Lung (tissue), 12 donors: ENCODE data around the gene CYP26C1. TPM values are rescaled to one million over a fixed set of nuclear protein-coding genes. Genes with fewer than 3 reads are reported as not detected.

Experiments
- ATAC-seq: fragments of 200-7000 bp; cut with Tn5 transposase; one replicate; pipeline ENCODE4 v1.9.1; 2020; ENCODE audit warnings: moderate number of reproducible peaks; ENCODE audit not compliant: insufficient read depth, low FRiP score
- DNase-seq, 3 donors: peaks; one replicate each; pipeline ENCODE4 v3.0.0-alpha.2; 2013 to 2017
- H3K27ac ChIP-seq, 2 donors: one replicate each; pipeline ENCODE4 v1.5.1; 2013; ENCODE audit warnings: mild to moderate bottlenecking in 2 of 2, moderate library complexity in 2 of 2, control low read depth in 1 of 2, inconsistent platforms in 1 of 2, low read depth in 1 of 2, low read length in 1 of 2
- H3K27me3 ChIP-seq, 3 donors: one replicate each; pipeline ENCODE4 v1.5.1; 2013; ENCODE audit warnings: low read length in 2 of 3; ENCODE audit not compliant: control insufficient read depth in 3 of 3, insufficient read depth in 3 of 3
- H3K36me3 ChIP-seq, 4 donors: one replicate each; pipeline ENCODE4 v1.5.1; 2013; ENCODE audit warnings: low read length in 4 of 4, mild to moderate bottlenecking in 1 of 4, moderate library complexity in 1 of 4; ENCODE audit not compliant: control insufficient read depth in 4 of 4, insufficient read depth in 4 of 4
- H3K4me1 ChIP-seq, 5 donors: one replicate each; pipeline ENCODE4 v1.5.1; 2013; ENCODE audit warnings: low read length in 5 of 5, mild to moderate bottlenecking in 2 of 5, moderate library complexity in 1 of 5; ENCODE audit not compliant: control insufficient read depth in 5 of 5, insufficient read depth in 5 of 5
- H3K4me3 ChIP-seq: one replicate; pipeline ENCODE4 v1.5.1; 2013; ENCODE audit warnings: mild to moderate bottlenecking, control low read depth, moderate library complexity
- H3K9ac ChIP-seq, 2 donors: one replicate each; pipeline ENCODE4 v1.5.1; 2013; ENCODE audit warnings: low read length in 2 of 2, control low read depth in 1 of 2; ENCODE audit not compliant: insufficient read depth in 1 of 2
- H3K9me3 ChIP-seq, 4 donors: one replicate each; pipeline ENCODE4 v1.5.1; 2013; ENCODE audit warnings: low read length in 3 of 4, mild to moderate bottlenecking in 1 of 4, moderate library complexity in 1 of 4; ENCODE audit not compliant: control insufficient read depth in 4 of 4, insufficient read depth in 3 of 4
- CTCF ChIP-seq: IDR thresholded peaks from 2 replicates; pipeline ENCODE4 v1.5.1; 2012; ENCODE audit warnings: mild to moderate bottlenecking; ENCODE audit errors: control extremely low read depth, extremely low read depth
- WGBS, 2 donors: extraction: QIAGEN DNeasy Blood & Tissue Kit; methylation state at CpG; one replicate each; pipeline ENCODE4 v1.1.7; 2013; 5-methylcytosine and 5-hydroxymethylcytosine counted together
- polyA plus RNA-seq, 2 donors: library from polyadenylated mRNA; stranded (reverse); fragments of 200-250 nt; gene quantifications; one replicate each; pipeline ENCODE4 v1.2.1, GENCODE V29; 2013
- total RNA-seq, 2 donors: library from RNA; depleted of rRNA in 1 of 2; stranded (reverse); fragments of >200 nt in 1 of 2; gene quantifications; one replicate each; pipeline ENCODE4 v1.2.1, GENCODE V29; 2014 to 2021
- donor health status: control.
- donor health status: control.
- donor health status: Bipolar disorder and iron deficiency.
- donor health status: healthy.
- donor health status: DM: yes; HTN: yes; CAD: no.

CYP26C1 gene
- total and polyA plus RNA-seq, 4 donors = 0.02 to 0.77 (median 0.06) TPM; not detected in 1

- TF ChIP-seq CTCF = no peak
Measured at GRCh38 chr10:93032105-93032808, 28.3 kb upstream of the CYP26C1 start.

GRCh38 chr10:93032809-93033137 lies 27.8 kb upstream of the CYP26C1 start:
- Histone ChIP-seq H3K4me1 (no peaks in the 10 kb centered on the region), H3K9me3 (no peaks in the 10 kb centered on the region), H3K9ac (no peak overlapping the region), H3K27me3 (no peaks in the 10 kb centered on the region), H3K4me3 (no peak overlapping the region), H3K27ac (no peak overlapping the region), H3K36me3 (peaks cover 0 to 3% (median 0%) of the 10 kb centered on the region in 4 donors)
- DNase-seq (no peak), ATAC-seq (no peak)
- TF ChIP-seq CTCF = no peak
- WGBS, 2 donors = 94 to 97% methylated on average over 1 of the region's 1 CpG

More at GRCh38 chr10:93032105-93032808, 28.3 kb upstream of the CYP26C1 start:
- H3K4me3 ChIP-seq = no peak overlapping the region
- DNase-seq = no peak
- no peak overlapping the region for H3K9ac ChIP-seq
- H3K27ac ChIP-seq = no peak overlapping the region
- no peaks in the 10 kb centered on the region for H3K27me3 ChIP-seq
- no peak for ATAC-seq
- H3K4me1 ChIP-seq = no peaks in the 10 kb centered on the region
- WGBS, 2 donors = 90 to 93% methylated on average over 5 of the region's 5 CpGs
- H3K36me3 ChIP-seq = peaks cover 0 to 3% (median 0%) of the 10 kb centered on the region in 4 donors
- H3K9me3 ChIP-seq = no peaks in the 10 kb centered on the region

- WGBS, 2 donors = 55 to 75% methylated on average over 1 of the region's 1 CpG
- Histone ChIP-seq H3K36me3 (no peaks in the 10 kb centered on the region), H3K9me3 (no peaks in the 10 kb centered on the region), H3K27ac (no peak overlapping the region), H3K27me3 (no peaks in the 10 kb centered on the region), H3K4me1 (no peaks in the 10 kb centered on the region), H3K9ac (no peak overlapping the region), H3K4me3 (no peak overlapping the region)
- DNase-seq (peak in 1 of 3 donors; percentile 32), ATAC-seq (no peak)
- TF ChIP-seq CTCF = no peak
Measured at GRCh38 chr10:93034426-93034825, 26.2 kb upstream of the CYP26C1 start.

GRCh38 chr10:93039110-93039509 lies 21.5 kb upstream of the CYP26C1 start:
- H3K27ac ChIP-seq = no peak overlapping the region
- no peak for ATAC-seq
- H3K9ac ChIP-seq = no peak overlapping the region
- H3K36me3 ChIP-seq = peaks cover 0 to 1% (median 0%) of the 10 kb centered on the region in 4 donors
- H3K4me3 ChIP-seq = no peak overlapping the region
- no peak for DNase-seq
- no peaks in the 10 kb centered on the region for H3K27me3 ChIP-seq
- TF ChIP-seq CTCF = no peak
- 93 to 98% methylated on average over 1 of the region's 1 CpG for WGBS, 2 donors
- no peaks in the 10 kb centered on the region for H3K4me1 ChIP-seq
- H3K9me3 ChIP-seq = no peaks in the 10 kb centered on the region
